Esophagus muscularis mucosa (tissue), 4 donors: ENCODE measurements around the gene DHX58. TPM values are rescaled to one million over a fixed set of nuclear protein-coding genes. Genes with fewer than 3 reads are reported as not detected.

Source experiments
- DNase-seq: peaks from one replicate; pipeline ENCODE4 v3.0.0-alpha.2; 2017; ENCODE audit errors: extremely low spot score
- H3K27ac ChIP-seq, 4 donors: fragments of 200-600 bp; sonication (generic); replicated peaks in 1 of 4; 1 replicate in 3 of 4; 2 replicates in 1 of 4; pipeline ENCODE4 v1.5.1; 2016 to 2019; ENCODE audit warnings: mild to moderate bottlenecking in 1 of 4
- H3K27me3 ChIP-seq, 4 donors: fragments of 200-600 bp; sonication (generic); one replicate each; pipeline versions ENCODE4 v1.5.1 to v1.6.0; 2016 to 2019
- H3K36me3 ChIP-seq, 4 donors: fragments of 200-600 bp; sonication (generic); one replicate each; pipeline ENCODE4 v1.5.1; 2016 to 2019
- H3K4me1 ChIP-seq, 4 donors: fragments of 200-600 bp; sonication (generic); one replicate each; pipeline ENCODE4 v1.5.1; 2016 to 2019
- H3K4me3 ChIP-seq, 4 donors: fragments of 200-600 bp; sonication (generic); 1 replicate in 2 of 4; 2 replicates in 2 of 4; pipeline ENCODE4 v1.5.1; 2016 to 2019; ENCODE audit warnings: mild to moderate bottlenecking in 4 of 4, moderate library complexity in 1 of 4
- H3K9me3 ChIP-seq, 4 donors: fragments of 200-600 bp; sonication (generic); 1 replicate in 3 of 4; 2 replicates in 1 of 4; pipeline ENCODE4 v1.5.1; 2016 to 2019
- EP300 ChIP-seq: sonication (generic); formaldehyde crosslinking; IDR thresholded peaks from one replicate; pipeline ENCODE4 v1.6.1; 2017; ENCODE audit warnings: antibody characterized with exemption
- POLR2A ChIP-seq: fragments of 450-650 bp; IDR thresholded peaks from one replicate; pipeline ENCODE4 v1.6.1; 2017; ENCODE audit warnings: antibody characterized with exemption, moderate library complexity, mild to moderate bottlenecking, low read depth
- POLR2AphosphoS5 ChIP-seq, 2 donors: sonication (generic); formaldehyde crosslinking; IDR thresholded peaks; one replicate each; pipeline ENCODE4 v1.6.1; 2017; ENCODE audit warnings: antibody characterized with exemption in 2 of 2
- WGBS: methylation state at CpG from one replicate; pipeline ENCODE4 v1.1.5; 2018; 5-methylcytosine and 5-hydroxymethylcytosine counted together
- intact Hi-C: fragments of 100-400 bp; cut with DNase I; formaldehyde crosslinking; loops from one replicate; pipeline ENCODE4 v1.15.1; 2023
- total RNA-seq, 4 donors: library from RNA; depleted of rRNA; stranded (reverse); fragments of >200 nt; gene quantifications; one replicate each; pipeline versions ENCODE4 v1.1.0 to v1.2.1, GENCODE V29; 2016
- TF ChIP-seq, protein P1 (sequence below), 3 experiments: fragments of 200-600 bp in 2 of 3; fragments of 450-650 bp in 1 of 3; sonication (generic) in 2 of 3; IDR thresholded peaks; one replicate each; pipeline ENCODE4 v1.5.1; 2017 to 2019; ENCODE audit warnings: antibody characterized with exemption in 3 of 3, mild to moderate bottlenecking in 2 of 3, moderate library complexity in 1 of 3

DHX58 gene
- total RNA-seq: 10 to 100 TPM in 3 of 4 donors, 1 to 10 TPM in 1; 9.6 to 11.7 (median 11.3) TPM

DNA sequence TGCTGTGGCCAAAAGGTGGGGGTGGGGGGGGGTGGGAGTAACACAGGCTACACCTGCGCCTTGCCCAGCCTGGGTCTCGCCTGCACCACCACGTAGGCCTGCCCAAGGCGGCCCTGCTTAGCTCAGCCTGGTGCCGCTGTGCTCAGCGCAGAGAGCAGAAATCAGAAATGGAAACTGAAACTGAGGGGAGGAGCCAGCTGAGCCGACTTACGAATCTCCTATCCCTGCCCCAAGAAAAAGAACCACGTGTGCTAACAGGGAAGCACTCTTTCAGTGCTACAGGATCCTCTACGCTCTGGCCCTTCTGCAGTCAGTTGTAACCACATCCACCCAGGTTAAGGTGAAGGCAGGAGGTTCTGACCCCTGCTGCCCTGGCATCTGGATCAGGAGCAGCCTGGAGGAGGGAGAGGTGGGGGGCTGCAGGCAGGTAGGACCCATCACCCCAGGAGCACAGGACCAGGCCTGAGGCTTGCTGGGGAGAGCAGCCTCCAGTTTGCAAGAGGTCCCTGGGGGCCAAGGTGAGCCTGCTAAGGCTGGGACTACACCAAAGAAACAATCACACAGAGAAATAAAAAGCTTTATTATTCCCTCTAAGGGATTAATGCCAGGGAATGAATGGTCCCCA, at the start of gene DHX58:
Gene DHX58 (minus strand): TSS at position 163 of the 625 bp plus-strand sequence. CDS start 822 bp downstream, outside the sequence.
- peak; percentile 84 to 90 for TF ChIP-seq POLR2AphosphoS5 (IDR thresholded peaks at IDR 0.05)
- TF ChIP-seq, protein P1, sequence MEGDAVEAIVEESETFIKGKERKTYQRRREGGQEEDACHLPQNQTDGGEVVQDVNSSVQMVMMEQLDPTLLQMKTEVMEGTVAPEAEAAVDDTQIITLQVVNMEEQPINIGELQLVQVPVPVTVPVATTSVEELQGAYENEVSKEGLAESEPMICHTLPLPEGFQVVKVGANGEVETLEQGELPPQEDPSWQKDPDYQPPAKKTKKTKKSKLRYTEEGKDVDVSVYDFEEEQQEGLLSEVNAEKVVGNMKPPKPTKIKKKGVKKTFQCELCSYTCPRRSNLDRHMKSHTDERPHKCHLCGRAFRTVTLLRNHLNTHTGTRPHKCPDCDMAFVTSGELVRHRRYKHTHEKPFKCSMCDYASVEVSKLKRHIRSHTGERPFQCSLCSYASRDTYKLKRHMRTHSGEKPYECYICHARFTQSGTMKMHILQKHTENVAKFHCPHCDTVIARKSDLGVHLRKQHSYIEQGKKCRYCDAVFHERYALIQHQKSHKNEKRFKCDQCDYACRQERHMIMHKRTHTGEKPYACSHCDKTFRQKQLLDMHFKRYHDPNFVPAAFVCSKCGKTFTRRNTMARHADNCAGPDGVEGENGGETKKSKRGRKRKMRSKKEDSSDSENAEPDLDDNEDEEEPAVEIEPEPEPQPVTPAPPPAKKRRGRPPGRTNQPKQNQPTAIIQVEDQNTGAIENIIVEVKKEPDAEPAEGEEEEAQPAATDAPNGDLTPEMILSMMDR (IDR thresholded peaks at IDR 0.05): no peak
- H3K4me3 ChIP-seq: peak within 1 kb of the TSS; percentile 60 to 71 (median 66)

DNA sequence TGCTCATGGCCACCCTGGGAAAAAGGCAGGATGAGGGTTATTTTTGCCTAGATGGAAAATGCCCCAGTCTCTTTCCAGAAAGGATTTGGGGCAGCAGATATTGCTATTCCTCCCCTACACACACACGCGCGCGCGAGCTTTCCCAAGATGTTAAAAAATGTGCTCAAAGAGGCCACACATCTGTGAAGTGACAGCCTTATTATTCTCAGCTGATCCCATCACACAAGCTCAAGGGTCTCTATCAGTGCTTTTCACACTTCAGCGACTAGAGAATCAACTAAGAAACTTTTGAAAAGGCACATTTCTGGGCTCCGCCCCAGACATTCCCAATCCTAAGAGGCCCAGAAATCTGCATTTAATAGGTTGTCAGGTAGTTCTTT, 48.0 kb upstream of the DHX58 start:
- Histone ChIP-seq H3K4me3 (no peak overlapping the region), H3K9me3 (no peaks in the 10 kb centered on the region), H3K27ac (no peak overlapping the region), H3K36me3 (no peaks in the 10 kb centered on the region), H3K4me1 (peaks cover 0 to 4% (median 3%) of the 10 kb centered on the region in 4 donors), H3K27me3 (peaks cover 0 to 6% (median 0%) of the 10 kb centered on the region in 4 donors)
- WGBS: 83% methylated on average over 7 of the region's 7 CpGs
- TF ChIP-seq EP300: no peak
- no peak for TF ChIP-seq POLR2A
- TF ChIP-seq, protein P1 (IDR thresholded peaks at IDR 0.05): no peak
- no peak for TF ChIP-seq POLR2AphosphoS5 (IDR thresholded peaks at IDR 0.05)
- DNase-seq: no peak
- intact Hi-C loops: no loop called here

More for the DNA sequence above, at the start of gene DHX58:
- Histone ChIP-seq H3K36me3 (peaks cover 0 to 62% (median 44%) of the 10 kb centered on the region in 4 donors), H3K27me3 (no peaks in the 10 kb centered on the region), H3K9me3 (no peaks in the 10 kb centered on the region), H3K4me1 (peaks cover 19 to 52% (median 36%) of the 10 kb centered on the region in 4 donors), H3K27ac (peak within 1 kb of the TSS; percentile 87 to 94 (median 90))
- WGBS: 5% methylated on average over 9 of the region's 10 CpGs
- intact Hi-C loops: no loop called here
- peak; percentile 96 for DNase-seq

DNA sequence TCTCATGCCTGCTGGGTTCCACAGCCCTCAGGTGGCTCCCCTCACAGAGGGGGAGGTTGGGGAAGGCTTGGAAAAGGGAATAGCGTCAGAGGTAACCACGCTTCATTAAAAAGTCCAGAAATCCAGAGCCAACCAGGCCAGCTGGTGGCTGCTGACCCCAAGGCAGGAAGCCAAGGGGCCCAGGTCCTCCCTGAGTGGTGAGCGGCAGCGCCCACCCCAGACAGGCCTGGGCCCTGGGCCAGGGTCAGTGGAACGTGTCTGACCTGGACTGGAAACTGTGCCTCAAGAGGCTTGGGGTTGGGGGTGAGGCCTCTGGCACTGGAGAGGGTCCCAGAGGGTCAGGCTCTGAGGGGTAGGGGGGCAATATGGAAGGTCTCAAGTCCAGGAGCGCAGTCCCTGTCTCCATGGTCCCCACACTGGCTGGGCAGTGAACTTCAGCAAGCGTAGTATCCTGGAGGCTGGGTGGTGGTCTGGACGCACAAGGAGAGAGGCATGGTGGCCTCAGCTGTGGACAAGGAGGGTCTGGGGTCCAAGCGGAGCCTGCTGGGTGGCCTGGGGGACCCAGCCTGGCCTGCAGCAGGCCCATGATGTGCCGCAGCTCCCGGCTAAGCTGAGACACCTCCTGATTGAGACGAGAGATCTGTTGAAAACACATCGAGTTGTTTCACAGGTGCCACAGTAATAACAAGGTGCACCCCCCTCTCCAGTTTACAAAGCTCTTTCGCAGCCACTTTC, 47.4 kb upstream of the DHX58 start:
- 78% methylated on average over 12 of the region's 14 CpGs for WGBS
- Histone ChIP-seq H3K36me3 (no peaks in the 10 kb centered on the region), H3K27me3 (peaks cover 0 to 6% (median 0%) of the 10 kb centered on the region in 4 donors), H3K4me1 (peaks cover 0 to 9% (median 6%) of the 10 kb centered on the region in 4 donors), H3K4me3 (no peak overlapping the region), H3K9me3 (no peaks in the 10 kb centered on the region), H3K27ac (no peak overlapping the region)
- DNase-seq: no peak
- TF ChIP-seq EP300: no peak
- no peak for TF ChIP-seq POLR2A
- no peak for TF ChIP-seq POLR2AphosphoS5 (IDR thresholded peaks at IDR 0.05)
- TF ChIP-seq, protein P1 (IDR thresholded peaks at IDR 0.05): no peak
- intact Hi-C loops: no loop called here

DNA sequence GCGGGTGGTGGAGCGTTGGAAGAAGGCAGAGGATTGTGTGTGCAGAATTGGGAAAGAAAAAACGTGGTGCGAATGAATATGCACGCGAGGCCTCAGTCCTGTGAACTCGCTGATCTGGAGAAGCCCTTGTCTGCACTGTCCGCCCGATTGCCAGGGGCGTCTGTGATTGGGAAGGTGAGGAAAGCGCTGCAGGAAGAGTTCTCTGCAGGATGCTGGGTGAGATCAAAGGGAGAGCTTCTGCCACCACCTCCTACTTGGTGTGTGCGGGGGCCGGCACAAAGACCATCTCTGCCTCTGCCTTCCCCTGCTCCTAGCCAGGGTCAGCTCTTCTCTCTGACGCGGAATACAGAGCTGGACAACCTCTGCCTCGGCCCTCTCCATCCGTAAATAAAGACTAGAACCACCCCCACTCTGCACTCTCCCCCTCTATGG, 43.1 kb upstream of the DHX58 start:
- WGBS: 45% methylated on average over 17 of the region's 17 CpGs
- H3K9me3 ChIP-seq: no peaks in the 10 kb centered on the region
- peak overlapping the region; percentile 81 to 99 (median 92) for H3K4me3 ChIP-seq
- peak overlapping the region in 1 of 4 donors; percentile 86 for H3K27ac ChIP-seq
- peaks cover 0 to 13% (median 5%) of the 10 kb centered on the region in 4 donors for H3K36me3 ChIP-seq
- intact Hi-C loops: no loop called here
- DNase-seq: no peak
- TF ChIP-seq EP300 (no peak), POLR2AphosphoS5 (IDR thresholded peaks at IDR 0.05) (no peak), POLR2A (no peak)
- H3K27me3 ChIP-seq: no peaks in the 10 kb centered on the region
- peaks cover 27 to 47% (median 40%) of the 10 kb centered on the region in 4 donors for H3K4me1 ChIP-seq
